A673 (cell line): ENCODE measurements around the gene ACTR3. TPM values are rescaled to one million over a fixed set of nuclear protein-coding genes. Genes with fewer than 3 reads are reported as not detected.

Experiments used
- BruUV-seq: library from RNA; stranded (reverse); fragments of 400-500 nt; replicated peaks from 2 replicates; lab custom pipeline; 2021; lab: Mats Ljungman, UMichigan
- CTCF ChIA-PET: fragments of 300-600 bp; sonication (Branson Sonifier 250); formaldehyde crosslinking; loops from one replicate; lab custom pipeline; 2022; ENCODE audit warnings: antibody characterized with exemption; lab: Charles Lee
- POLR2A ChIA-PET: fragments of 300-600 bp; sonication (Branson Sonifier 250); formaldehyde crosslinking; loops from one replicate; lab custom pipeline; 2022; ENCODE audit warnings: antibody characterized with exemption; ENCODE audit not compliant: low non-redundant PET; lab: Charles Lee
- DNase-seq: peaks from one replicate; pipeline ENCODE4 v3.0.0-alpha.2; 2015; ENCODE audit warnings: low spot score
- H3K27ac ChIP-seq: fragments of 200-600 bp; sonication (generic); 2 replicates; pipeline ENCODE4 v1.5.1; 2016; ENCODE audit warnings: mixed run types, low read depth, mild to moderate bottlenecking, mixed read lengths, antibody characterized with exemption, low read length; ENCODE audit not compliant: poor library complexity, severe bottlenecking
- H3K27me3 ChIP-seq: fragments of 200-600 bp; sonication (generic); replicated peaks from 2 replicates; pipeline ENCODE4 v1.6.1; 2017; ENCODE audit warnings: mixed run types, low read depth, mild to moderate bottlenecking, mixed read lengths, antibody characterized with exemption, low read length; ENCODE audit not compliant: insufficient read depth, poor library complexity
- H3K36me3 ChIP-seq: fragments of 200-600 bp; sonication (generic); 2 replicates; pipeline ENCODE4 v1.6.1; 2016; ENCODE audit warnings: mixed run types, mild to moderate bottlenecking, mixed read lengths, antibody characterized with exemption, low read length; ENCODE audit not compliant: insufficient read depth, poor library complexity, severe bottlenecking
- H3K4me1 ChIP-seq: fragments of 200-600 bp; sonication (generic); 2 replicates; pipeline ENCODE4 v1.6.1; 2017; ENCODE audit warnings: mixed run types, mild to moderate bottlenecking, mixed read lengths, antibody characterized with exemption, low read length; ENCODE audit not compliant: insufficient read depth, poor library complexity, severe bottlenecking
- H3K4me3 ChIP-seq: fragments of 200-600 bp; sonication (generic); 2 replicates; pipeline ENCODE4 v1.5.1; 2016; ENCODE audit warnings: low read depth, mixed run types, mild to moderate bottlenecking, mixed read lengths, low read length; ENCODE audit not compliant: poor library complexity, severe bottlenecking
- H3K9me3 ChIP-seq: fragments of 200-600 bp; sonication (generic); 2 replicates; pipeline ENCODE4 v1.6.1; 2016; ENCODE audit warnings: mixed run types, low read depth, mild to moderate bottlenecking, mixed read lengths, antibody characterized with exemption, low read length; ENCODE audit not compliant: poor library complexity, severe bottlenecking
- EZH2 ChIP-seq: fragments of 200-600 bp; sonication (generic); IDR thresholded peaks from 2 replicates; pipeline ENCODE4 v1.6.1; 2017; ENCODE audit warnings: borderline replicate concordance, low read depth, mild to moderate bottlenecking, mixed read lengths, antibody characterized with exemption, low read length; ENCODE audit not compliant: poor library complexity, severe bottlenecking
- intact Hi-C: fragments of 100-400 bp; cut with micrococcal nuclease; formaldehyde crosslinking; loops from one replicate; pipeline ENCODE4 v1.10.0; 2022; ENCODE audit not compliant: unreplicated experiment
- total RNA-seq: library from RNA; stranded (reverse); gene quantifications from 2 replicates; pipeline ENCODE4 v1.2.3, GENCODE V29; 2021
- TF ChIP-seq, protein P1 (sequence below): fragments of 300-800, 200-600 bp; sonication (generic); conservative IDR thresholded peaks from 2 replicates; pipeline ENCODE4 v1.5.1; 2017; ENCODE audit warnings: low read depth, mild to moderate bottlenecking, antibody characterized with exemption, low read length, moderate library complexity, mixed read lengths

ACTR3 gene
- total RNA-seq, 1 experiment from 2014 or later, result 340 TPM

DNA sequence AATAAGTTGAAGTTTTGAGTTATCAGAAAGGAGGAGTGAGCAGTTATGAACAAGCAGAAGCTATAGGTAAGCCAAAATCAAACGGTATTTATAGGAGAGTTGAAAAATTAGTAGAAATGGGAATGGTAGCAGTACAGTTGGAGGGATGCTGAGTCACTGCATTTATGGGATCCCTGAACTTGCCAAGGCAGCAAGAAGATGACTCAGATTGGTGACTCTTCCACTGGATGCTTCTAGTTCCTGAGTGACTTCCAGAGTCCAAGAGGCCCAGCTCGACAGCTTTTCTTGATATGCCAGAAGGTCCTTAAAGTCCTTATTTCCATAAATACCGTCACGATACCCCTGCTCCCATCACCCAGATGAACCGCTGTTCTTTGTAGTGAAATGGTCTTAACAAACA, 31.1 kb upstream of the ACTR3 start:
- Histone ChIP-seq H3K36me3 (no peaks in the 10 kb centered on the region), H3K4me1 (no peaks in the 10 kb centered on the region), H3K27me3 (no peaks in the 10 kb centered on the region), H3K27ac (no peak overlapping the region), H3K9me3 (no peaks in the 10 kb centered on the region), H3K4me3 (no peak overlapping the region)
- POLR2A ChIA-PET, result no interaction called here
- BruUV-seq, result no TSS peak
- TF ChIP-seq, protein P1, sequence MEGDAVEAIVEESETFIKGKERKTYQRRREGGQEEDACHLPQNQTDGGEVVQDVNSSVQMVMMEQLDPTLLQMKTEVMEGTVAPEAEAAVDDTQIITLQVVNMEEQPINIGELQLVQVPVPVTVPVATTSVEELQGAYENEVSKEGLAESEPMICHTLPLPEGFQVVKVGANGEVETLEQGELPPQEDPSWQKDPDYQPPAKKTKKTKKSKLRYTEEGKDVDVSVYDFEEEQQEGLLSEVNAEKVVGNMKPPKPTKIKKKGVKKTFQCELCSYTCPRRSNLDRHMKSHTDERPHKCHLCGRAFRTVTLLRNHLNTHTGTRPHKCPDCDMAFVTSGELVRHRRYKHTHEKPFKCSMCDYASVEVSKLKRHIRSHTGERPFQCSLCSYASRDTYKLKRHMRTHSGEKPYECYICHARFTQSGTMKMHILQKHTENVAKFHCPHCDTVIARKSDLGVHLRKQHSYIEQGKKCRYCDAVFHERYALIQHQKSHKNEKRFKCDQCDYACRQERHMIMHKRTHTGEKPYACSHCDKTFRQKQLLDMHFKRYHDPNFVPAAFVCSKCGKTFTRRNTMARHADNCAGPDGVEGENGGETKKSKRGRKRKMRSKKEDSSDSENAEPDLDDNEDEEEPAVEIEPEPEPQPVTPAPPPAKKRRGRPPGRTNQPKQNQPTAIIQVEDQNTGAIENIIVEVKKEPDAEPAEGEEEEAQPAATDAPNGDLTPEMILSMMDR, result no peak
- no peak for TF ChIP-seq EZH2
- intact Hi-C loops, result no loop called here
- CTCF ChIA-PET, result no interaction called here
- peak; percentile 25 for DNase-seq

DNA sequence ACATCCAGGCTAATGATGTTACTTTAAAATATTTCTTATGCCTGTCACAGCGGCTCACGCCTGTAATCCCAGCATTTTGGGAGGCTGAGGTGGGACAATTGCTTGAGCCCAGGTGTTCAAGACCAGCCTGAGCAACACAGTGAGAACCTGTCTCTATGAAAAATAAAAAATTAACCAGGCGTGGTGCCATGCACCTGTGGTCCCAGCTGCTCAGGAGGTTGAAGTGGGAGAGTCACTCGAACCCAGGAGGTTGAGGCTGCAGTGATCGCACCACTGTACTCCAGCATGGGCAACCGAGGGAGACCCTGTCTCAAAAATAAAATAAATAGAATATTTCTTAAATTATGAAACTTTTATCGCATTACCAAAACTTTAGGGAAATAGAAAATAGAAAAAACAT, 28.1 kb upstream of the ACTR3 start:
- ChIA-PET CTCF (no interaction called here), POLR2A (no interaction called here)
- no peak overlapping the region for H3K4me3 ChIP-seq
- DNase-seq, result no peak
- no peak for TF ChIP-seq EZH2
- TF ChIP-seq, protein P1, result no peak
- no peaks in the 10 kb centered on the region for H3K9me3 ChIP-seq
- H3K27ac ChIP-seq, result no peak overlapping the region
- BruUV-seq, result no TSS peak
- intact Hi-C loops, result no loop called here
- H3K4me1 ChIP-seq, result no peaks in the 10 kb centered on the region
- no peaks in the 10 kb centered on the region for H3K27me3 ChIP-seq
- no peaks in the 10 kb centered on the region for H3K36me3 ChIP-seq

DNA sequence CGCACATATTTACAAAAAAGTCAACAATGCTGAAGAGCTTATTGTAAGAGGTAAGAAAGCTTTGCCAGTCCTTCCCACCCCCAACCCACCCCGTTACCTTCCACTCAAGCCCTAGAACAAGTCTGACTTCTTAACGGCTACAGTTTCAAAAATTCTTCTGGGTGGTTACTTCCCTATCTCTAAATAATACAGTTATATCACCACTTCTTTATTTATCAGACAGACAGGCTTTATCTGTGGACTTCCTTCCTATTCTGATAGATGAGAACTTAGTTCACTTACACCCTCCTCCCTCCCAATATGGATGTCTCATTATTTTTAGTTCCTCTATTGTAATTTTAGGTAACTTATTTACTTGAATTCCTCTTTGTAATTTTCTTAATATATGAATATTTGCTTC, 26.7 kb upstream of the ACTR3 start:
- no peak overlapping the region for H3K27ac ChIP-seq
- ChIA-PET POLR2A (no interaction called here), CTCF (no interaction called here)
- H3K4me3 ChIP-seq, result no peak overlapping the region
- H3K4me1 ChIP-seq, result no peaks in the 10 kb centered on the region
- intact Hi-C loops, result no loop called here
- no TSS peak for BruUV-seq
- no peak for TF ChIP-seq EZH2
- TF ChIP-seq, protein P1, result no peak
- H3K27me3 ChIP-seq, result no peaks in the 10 kb centered on the region
- H3K9me3 ChIP-seq, result no peaks in the 10 kb centered on the region
- no peak for DNase-seq
- H3K36me3 ChIP-seq, result no peaks in the 10 kb centered on the region
